ENCODE results near the gene DHX16. TPM values are rescaled to one million over a fixed set of nuclear protein-coding genes. Genes with fewer than 3 reads are reported as not detected.

The DHX16 gene
- polyA plus RNA-seq, 4 donors = 35.9 to 44.1 (median 40.8) TPM

DNA sequence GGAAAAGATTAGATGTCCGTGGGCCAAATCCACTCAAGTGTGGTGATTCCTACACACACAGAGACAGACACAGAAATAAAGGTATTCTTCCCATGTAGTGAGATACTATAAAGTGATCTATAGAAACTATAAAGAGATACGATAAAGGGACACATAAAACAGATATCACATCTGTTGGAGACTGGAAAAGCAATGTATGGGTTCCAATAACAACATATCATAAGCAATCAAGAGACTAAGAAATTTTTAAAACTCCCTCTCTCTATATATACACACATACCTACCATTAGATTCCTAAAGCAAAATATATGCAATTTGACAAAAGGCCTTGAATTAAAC lies 61.0 kb downstream of the DHX16 start:
- DNase-seq (ENCODE audit: low read depth in 4 of 4, low spot score in 3 of 4) = no peak

DNA sequence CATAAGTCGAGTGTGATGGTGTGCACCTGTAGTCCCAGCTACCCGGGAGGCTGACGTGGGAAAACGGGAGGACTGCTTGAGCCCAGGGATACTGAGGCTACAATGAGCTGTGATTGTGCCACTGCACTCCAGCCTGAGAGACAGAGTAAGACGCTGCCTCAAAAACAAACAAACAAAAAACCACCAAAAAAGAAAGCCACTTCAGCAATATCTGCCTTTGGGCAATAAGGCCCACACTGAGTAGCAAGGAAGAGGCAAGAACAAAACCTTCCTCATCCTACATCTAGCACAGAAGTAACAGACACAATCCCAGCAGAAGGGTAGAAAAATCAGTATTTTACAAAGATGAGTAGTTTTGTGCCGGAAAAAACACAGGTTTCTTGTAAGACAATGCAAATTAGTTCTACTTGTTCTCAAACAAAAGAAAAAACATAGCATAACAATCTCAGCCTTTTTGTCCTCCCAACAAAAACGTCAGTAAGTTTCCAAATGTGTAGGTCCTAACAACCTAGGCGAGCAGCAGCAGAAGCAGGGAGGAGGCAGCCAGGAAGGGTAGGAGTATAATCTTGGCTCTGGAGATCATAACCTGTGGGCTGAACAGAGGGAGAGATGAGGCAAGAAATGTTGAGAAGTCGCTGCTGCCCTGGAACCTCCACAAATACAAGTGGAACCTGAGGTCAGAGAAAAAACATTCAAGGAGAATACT lies 61.5 kb downstream of the DHX16 start:
- DNase-seq (ENCODE audit: low read depth in 4 of 4, low spot score in 3 of 4) = no peak

DNA sequence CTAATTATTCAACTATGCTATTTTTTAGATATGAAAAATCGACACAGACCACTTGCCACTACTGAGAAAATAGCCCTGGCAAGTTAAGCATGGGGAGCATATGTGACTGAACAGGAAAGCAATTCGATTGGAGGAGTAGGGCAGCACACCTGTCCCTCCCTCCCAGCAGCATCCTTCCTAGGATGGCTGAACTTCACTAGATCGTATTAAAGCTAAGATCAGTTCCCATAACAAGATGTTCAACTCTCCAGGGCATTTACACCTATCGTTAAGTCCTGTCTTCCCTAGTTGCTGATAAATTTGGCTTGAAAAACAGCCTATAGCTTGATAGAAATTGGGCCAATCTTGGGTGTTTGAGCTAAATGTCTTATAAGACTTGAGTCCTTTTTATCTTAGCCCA lies 62.7 kb downstream of the DHX16 start:
- no peak for DNase-seq (ENCODE audit: low read depth in 4 of 4, low spot score in 3 of 4)

DNA sequence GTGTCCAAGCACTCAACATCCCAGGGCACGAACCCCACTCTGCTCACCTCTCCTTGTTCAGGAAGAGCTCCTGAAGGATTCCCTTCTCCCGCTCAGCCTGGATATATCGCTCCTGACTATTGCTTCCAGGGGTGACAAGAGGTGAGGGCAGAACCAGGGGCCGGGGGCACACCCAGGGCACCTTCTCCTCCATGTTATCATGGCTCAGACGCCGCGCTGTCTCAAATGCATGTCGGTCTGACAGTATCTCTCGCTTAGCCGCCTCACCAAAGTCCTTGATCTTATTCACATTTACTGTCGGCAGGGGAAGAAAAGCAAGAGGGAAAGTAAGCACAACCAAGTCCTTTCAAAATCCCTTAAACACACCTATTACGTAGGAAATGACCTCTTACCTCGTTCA lies 68.8 kb downstream of the DHX16 start:
- no peak for DNase-seq (ENCODE audit: low read depth in 4 of 4, low spot score in 3 of 4)

Other genes starting within 250 kb of the DHX16 start
- gene HLA-E, start 183.5 kb downstream of the DHX16 start, polyA plus RNA-seq (ENCODE audit: insufficient read length in 4 of 4) = 100 to 1,000 TPM; 121 to 129 (median 122) TPM
- 100 to 1,000 TPM in 1 of 4 donors, 10 to 100 TPM in 3; 79.2 to 108 (median 85.3) TPM for gene GNL1, start 116.5 kb downstream of the DHX16 start, polyA plus RNA-seq (ENCODE audit: insufficient read length in 4 of 4)
- 10 to 100 TPM; 29.4 to 31.1 (median 29.9) TPM for gene PRR3, start 115.7 kb downstream of the DHX16 start, polyA plus RNA-seq (ENCODE audit: insufficient read length in 4 of 4)
- gene ABCF1, start 101.6 kb downstream of the DHX16 start, polyA plus RNA-seq (ENCODE audit: insufficient read length in 4 of 4) = 10 to 100 TPM; 63.3 to 65.8 (median 64.9) TPM
- 10 to 100 TPM; 50.5 to 67.6 (median 58.4) TPM for gene PPP1R10, start 55.8 kb downstream of the DHX16 start, polyA plus RNA-seq (ENCODE audit: insufficient read length in 4 of 4)
- 10 to 100 TPM; 60.6 to 69.1 (median 62.1) TPM for gene MRPS18B, start 55.2 kb downstream of the DHX16 start, polyA plus RNA-seq (ENCODE audit: insufficient read length in 4 of 4)
- gene ATAT1, start 46.1 kb downstream of the DHX16 start, polyA plus RNA-seq (ENCODE audit: insufficient read length in 4 of 4) = 10 to 100 TPM; 34.9 to 42.2 (median 37.1) TPM
- 10 to 100 TPM; 18.0 to 27.5 (median 23.4) TPM for gene C6orf136, start 25.9 kb downstream of the DHX16 start, polyA plus RNA-seq (ENCODE audit: insufficient read length in 4 of 4)
- gene PPP1R18, start 13.6 kb upstream of the DHX16 start, polyA plus RNA-seq (ENCODE audit: insufficient read length in 4 of 4) = 10 to 100 TPM; 39.5 to 41.7 (median 41.3) TPM
- 10 to 100 TPM; 37.6 to 39.7 (median 38.2) TPM for gene NRM, start 18.0 kb upstream of the DHX16 start, polyA plus RNA-seq (ENCODE audit: insufficient read length in 4 of 4)
- gene MDC1, start 44.3 kb upstream of the DHX16 start, polyA plus RNA-seq (ENCODE audit: insufficient read length in 4 of 4) = 10 to 100 TPM; 39.8 to 46.4 (median 41.5) TPM
- gene TUBB, start 47.3 kb upstream of the DHX16 start, polyA plus RNA-seq (ENCODE audit: insufficient read length in 4 of 4) = 1,000 to 10,000 TPM; 1,131 to 1,274 (median 1,215) TPM
- gene FLOT1, start 69.7 kb upstream of the DHX16 start, polyA plus RNA-seq (ENCODE audit: insufficient read length in 4 of 4) = 100 to 1,000 TPM; 135 to 145 (median 143) TPM
- gene IER3, start 71.5 kb upstream of the DHX16 start, polyA plus RNA-seq (ENCODE audit: insufficient read length in 4 of 4) = 10 to 100 TPM; 19.5 to 27.0 (median 25.1) TPM
- 100 to 1,000 TPM; 164 to 211 (median 178) TPM for gene DDR1, start 211.5 kb upstream of the DHX16 start, polyA plus RNA-seq (ENCODE audit: insufficient read length in 4 of 4)
- gene GTF2H4, start 235.2 kb upstream of the DHX16 start, polyA plus RNA-seq (ENCODE audit: insufficient read length in 4 of 4) = 10 to 100 TPM; 41.7 to 47.1 (median 44.8) TPM
- 10 to 100 TPM; 30.5 to 47.1 (median 35.5) TPM for gene VARS2, start 241.2 kb upstream of the DHX16 start, polyA plus RNA-seq (ENCODE audit: insufficient read length in 4 of 4)